ENCODE measurements around the gene TYW5.

Gene TYW5

DNA sequence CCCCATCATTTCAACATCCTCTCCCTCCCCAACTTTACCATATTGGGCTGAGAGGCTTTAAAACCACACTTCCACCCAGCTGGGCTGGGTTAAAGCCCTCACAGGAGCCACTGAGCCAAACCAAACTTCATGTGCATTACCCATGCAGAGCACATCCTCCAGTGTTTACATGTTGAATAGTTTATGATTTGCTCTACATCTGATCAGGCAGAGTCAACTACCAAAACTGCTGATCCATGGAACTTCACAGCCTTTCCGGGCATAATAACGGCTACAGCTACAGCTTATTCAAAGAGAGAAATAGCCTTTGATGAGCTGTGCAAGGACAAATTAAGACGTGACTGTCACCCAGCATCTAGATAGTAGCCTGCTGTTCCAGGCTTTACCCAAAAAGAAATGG, 39.1 kb upstream of the TYW5 start:
- no peak for DNase-seq (ENCODE audit: low read depth in 1 of 2, low spot score in 1 of 2)
- Histone ChIP-seq H3K27me3 (ENCODE audit: insufficient read depth, poor library complexity, severe bottlenecking) (no peaks in the 10 kb centered on the region), H3K27ac (replicated peaks) (no peak overlapping the region), H3K4me3 (replicated peaks; ENCODE audit: insufficient read depth, low read length) (no peak overlapping the region)
- no peak for TF ChIP-seq CTCF (IDR thresholded peaks at IDR 0.05; ENCODE audit: insufficient read depth, low read length)

DNA sequence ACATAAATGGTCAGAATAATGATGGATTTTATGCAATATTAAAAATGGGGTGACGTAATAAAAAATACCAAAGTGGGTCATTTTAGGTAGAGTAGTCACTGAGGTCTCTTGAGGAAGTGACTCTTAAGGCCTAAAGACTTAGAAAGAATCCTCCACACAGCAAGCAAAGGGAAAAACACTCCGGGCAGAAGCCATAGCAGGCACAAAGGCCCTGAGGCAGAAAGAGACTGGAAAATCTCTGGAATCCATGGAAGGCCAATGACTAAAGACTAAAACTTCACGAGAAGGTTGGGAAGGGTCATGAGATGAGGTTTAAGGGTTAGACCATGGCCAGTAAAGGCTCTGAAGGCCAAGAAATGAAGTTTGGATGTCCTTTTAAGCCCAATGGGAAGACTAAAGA, 37.0 kb upstream of the TYW5 start:
- Histone ChIP-seq H3K27ac (replicated peaks) (no peak overlapping the region), H3K4me3 (replicated peaks; ENCODE audit: insufficient read depth, low read length) (no peak overlapping the region), H3K27me3 (ENCODE audit: insufficient read depth, poor library complexity, severe bottlenecking) (no peaks in the 10 kb centered on the region)
- no peak for DNase-seq (ENCODE audit: low read depth in 1 of 2, low spot score in 1 of 2)
- TF ChIP-seq GABPA (IDR thresholded peaks at IDR 0.05; ENCODE audit: low read depth) (no peak), POLR2AphosphoS5 (IDR thresholded peaks at IDR 0.05; ENCODE audit: low read depth) (no peak), CTCF (IDR thresholded peaks at IDR 0.05; ENCODE audit: insufficient read depth, low read length) (no peak), SPI1 (IDR thresholded peaks at IDR 0.05; ENCODE audit: borderline replicate concordance, low read depth) (no peak)
- TF ChIP-seq, protein P1, sequence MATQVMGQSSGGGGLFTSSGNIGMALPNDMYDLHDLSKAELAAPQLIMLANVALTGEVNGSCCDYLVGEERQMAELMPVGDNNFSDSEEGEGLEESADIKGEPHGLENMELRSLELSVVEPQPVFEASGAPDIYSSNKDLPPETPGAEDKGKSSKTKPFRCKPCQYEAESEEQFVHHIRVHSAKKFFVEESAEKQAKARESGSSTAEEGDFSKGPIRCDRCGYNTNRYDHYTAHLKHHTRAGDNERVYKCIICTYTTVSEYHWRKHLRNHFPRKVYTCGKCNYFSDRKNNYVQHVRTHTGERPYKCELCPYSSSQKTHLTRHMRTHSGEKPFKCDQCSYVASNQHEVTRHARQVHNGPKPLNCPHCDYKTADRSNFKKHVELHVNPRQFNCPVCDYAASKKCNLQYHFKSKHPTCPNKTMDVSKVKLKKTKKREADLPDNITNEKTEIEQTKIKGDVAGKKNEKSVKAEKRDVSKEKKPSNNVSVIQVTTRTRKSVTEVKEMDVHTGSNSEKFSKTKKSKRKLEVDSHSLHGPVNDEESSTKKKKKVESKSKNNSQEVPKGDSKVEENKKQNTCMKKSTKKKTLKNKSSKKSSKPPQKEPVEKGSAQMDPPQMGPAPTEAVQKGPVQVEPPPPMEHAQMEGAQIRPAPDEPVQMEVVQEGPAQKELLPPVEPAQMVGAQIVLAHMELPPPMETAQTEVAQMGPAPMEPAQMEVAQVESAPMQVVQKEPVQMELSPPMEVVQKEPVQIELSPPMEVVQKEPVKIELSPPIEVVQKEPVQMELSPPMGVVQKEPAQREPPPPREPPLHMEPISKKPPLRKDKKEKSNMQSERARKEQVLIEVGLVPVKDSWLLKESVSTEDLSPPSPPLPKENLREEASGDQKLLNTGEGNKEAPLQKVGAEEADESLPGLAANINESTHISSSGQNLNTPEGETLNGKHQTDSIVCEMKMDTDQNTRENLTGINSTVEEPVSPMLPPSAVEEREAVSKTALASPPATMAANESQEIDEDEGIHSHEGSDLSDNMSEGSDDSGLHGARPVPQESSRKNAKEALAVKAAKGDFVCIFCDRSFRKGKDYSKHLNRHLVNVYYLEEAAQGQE (IDR thresholded peaks at IDR 0.05; ENCODE audit: insufficient replicate concordance, low read depth), result no peak

GRCh38 chr2:199991691-199992090, 36.4 kb upstream of the TYW5 start:
- TF ChIP-seq SPI1 (IDR thresholded peaks at IDR 0.05; ENCODE audit: borderline replicate concordance, low read depth) (no peak), CTCF (IDR thresholded peaks at IDR 0.05; ENCODE audit: insufficient read depth, low read length) (no peak), POLR2AphosphoS5 (IDR thresholded peaks at IDR 0.05; ENCODE audit: low read depth) (no peak), GABPA (IDR thresholded peaks at IDR 0.05; ENCODE audit: low read depth) (no peak)
- TF ChIP-seq, protein P1 (IDR thresholded peaks at IDR 0.05; ENCODE audit: insufficient replicate concordance, low read depth), result no peak
- Histone ChIP-seq H3K27ac (replicated peaks) (no peak overlapping the region), H3K4me3 (replicated peaks; ENCODE audit: insufficient read depth, low read length) (no peak overlapping the region), H3K27me3 (ENCODE audit: insufficient read depth, poor library complexity, severe bottlenecking) (no peaks in the 10 kb centered on the region)
- no peak for DNase-seq (ENCODE audit: low read depth in 1 of 2, low spot score in 1 of 2)

GRCh38 chr2:199989822-199990221, 34.5 kb upstream of the TYW5 start:
- TF ChIP-seq SPI1 (IDR thresholded peaks at IDR 0.05; ENCODE audit: borderline replicate concordance, low read depth) (no peak), POLR2AphosphoS5 (IDR thresholded peaks at IDR 0.05; ENCODE audit: low read depth) (no peak), GABPA (IDR thresholded peaks at IDR 0.05; ENCODE audit: low read depth) (no peak)
- TF ChIP-seq, protein P1 (IDR thresholded peaks at IDR 0.05; ENCODE audit: insufficient replicate concordance, low read depth), result no peak
- no peak overlapping the region for H3K4me3 ChIP-seq (replicated peaks; ENCODE audit: insufficient read depth, low read length)
- no peak for DNase-seq (ENCODE audit: low read depth in 1 of 2, low spot score in 1 of 2)
- no peak overlapping the region for H3K27ac ChIP-seq (replicated peaks)
- no peaks in the 10 kb centered on the region for H3K27me3 ChIP-seq (ENCODE audit: insufficient read depth, poor library complexity, severe bottlenecking)
